ENCODE data around the gene ERRFI1.
A peak's percentile ranks its signal among the peaks of the same experiment; 100 is the strongest.

The ERRFI1 gene

GRCh38 chr1:8047112-8047511 is 21.0 kb upstream of the ERRFI1 start:
- no peak for DNase-seq
- intact Hi-C loops (cut with DNase I) = no loop called here

DNA sequence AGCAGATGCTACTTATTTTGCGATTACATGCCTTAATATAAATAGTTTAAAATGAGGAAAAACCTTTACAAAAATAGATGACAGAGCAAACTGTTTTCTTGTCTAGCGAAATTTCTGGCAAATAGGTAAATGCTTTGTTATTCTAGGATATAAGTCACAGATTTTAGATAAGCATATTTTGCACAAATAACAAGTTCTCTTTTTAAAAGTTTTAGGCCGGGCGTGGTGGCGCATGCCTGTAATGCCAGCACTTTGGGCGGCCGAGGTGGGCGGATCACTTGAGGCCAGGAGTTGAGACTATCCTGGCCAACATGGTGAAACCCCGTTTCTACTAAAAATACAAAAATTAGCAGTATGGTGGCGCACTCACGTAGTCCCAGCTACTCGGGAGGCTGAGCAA is 20.3 kb upstream of the ERRFI1 start:
- intact Hi-C loops (cut with DNase I) = no loop called here

DNA sequence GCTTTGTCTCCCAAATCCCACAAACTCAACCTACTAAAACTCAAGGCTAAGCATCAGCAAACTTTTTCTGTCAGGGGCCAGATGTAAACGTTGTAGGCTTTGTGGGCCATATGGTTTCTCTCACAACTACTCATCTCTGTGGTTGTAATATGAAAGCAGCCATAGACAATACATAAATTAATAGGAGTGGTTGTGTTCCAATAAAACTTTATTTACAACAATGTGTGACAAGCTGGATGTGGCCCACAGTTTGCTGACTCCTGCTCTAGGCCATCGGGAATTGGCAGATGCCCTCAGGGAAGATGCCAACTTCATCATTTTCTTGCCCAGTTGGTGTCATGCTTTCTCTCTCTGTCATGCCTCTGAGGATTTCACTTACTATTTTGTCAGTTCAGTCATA is 17.5 kb upstream of the ERRFI1 start:
- no peak for DNase-seq
- intact Hi-C loops (cut with DNase I) = no loop called here

More for the DNA sequence above, 20.3 kb upstream of the ERRFI1 start:
- DNase-seq = no peak

DNA sequence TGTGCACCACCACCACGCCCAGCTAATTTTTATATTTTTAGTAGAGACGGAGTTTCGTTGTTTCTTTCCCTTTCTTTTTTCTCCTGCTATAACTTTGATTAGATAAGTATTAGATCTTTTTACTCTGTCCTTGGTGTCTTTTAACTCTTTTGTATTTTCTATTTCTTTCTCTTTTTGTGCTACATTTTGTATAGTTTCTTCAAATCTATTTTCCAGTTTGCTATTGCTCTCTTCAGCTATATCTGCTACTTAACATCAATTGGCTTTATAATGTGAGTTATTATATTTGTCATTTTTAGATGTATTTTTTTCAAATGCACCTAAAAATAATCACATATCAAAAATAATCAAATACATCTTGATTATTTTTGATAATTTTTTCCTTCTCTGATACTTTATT is 16.0 kb upstream of the ERRFI1 start:
- intact Hi-C loops (cut with DNase I) = no loop called here
- no peak for DNase-seq

DNA sequence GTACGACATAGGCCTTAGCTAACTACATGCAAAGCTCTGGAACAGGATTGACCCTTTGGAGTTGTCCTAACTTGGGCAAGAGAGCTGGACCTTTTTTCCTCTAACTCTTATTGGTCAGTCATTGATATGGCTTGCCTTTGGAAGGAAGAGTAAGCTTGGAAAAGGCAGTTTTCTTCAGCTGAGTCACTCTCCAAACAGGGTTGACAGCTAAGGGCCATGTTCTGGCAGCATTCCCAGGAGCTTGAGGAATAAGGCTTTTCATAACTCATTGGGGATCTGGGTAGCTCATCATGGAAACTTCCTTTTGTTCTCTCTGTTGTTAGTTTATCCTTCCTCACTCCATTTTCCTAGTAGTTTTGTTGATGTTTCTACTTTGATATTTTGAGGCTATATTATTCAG is 14.5 kb upstream of the ERRFI1 start:
- intact Hi-C loops (cut with DNase I) = no loop called here

DNA sequence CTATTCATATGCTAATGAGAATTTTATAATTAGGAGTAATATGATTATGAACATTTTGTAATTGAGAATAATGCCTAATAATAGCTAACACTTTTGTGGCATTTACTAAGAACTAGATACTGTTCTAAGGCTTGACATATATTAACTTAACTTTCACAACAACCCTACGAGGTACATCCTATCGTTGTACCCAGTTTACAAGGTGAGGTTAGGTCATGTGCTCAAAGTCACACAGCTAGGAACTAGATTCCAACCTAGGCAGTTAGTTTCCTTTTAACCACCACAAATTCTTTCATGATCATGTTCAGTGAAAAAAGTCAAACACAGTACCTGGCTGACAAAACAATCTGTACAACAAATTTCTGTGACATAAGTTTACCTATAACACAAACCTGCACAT is 13.0 kb upstream of the ERRFI1 start:
- DNase-seq = no peak
- intact Hi-C loops (cut with DNase I) = no loop called here

More for the DNA sequence above, 14.5 kb upstream of the ERRFI1 start:
- DNase-seq = no peak

GRCh38 chr1:8035289-8035688 is 9.2 kb upstream of the ERRFI1 start:
- no peak for DNase-seq
- intact Hi-C loops (cut with DNase I) = no loop called here

- intact Hi-C loops (cut with DNase I) = no loop called here
- no peak for DNase-seq
Measured at GRCh38 chr1:8033322-8033721, 7.2 kb upstream of the ERRFI1 start.

- intact Hi-C loops (cut with DNase I) = no loop called here
Measured at GRCh38 chr1:8032366-8032910, 6.3 kb upstream of the ERRFI1 start.

DNA sequence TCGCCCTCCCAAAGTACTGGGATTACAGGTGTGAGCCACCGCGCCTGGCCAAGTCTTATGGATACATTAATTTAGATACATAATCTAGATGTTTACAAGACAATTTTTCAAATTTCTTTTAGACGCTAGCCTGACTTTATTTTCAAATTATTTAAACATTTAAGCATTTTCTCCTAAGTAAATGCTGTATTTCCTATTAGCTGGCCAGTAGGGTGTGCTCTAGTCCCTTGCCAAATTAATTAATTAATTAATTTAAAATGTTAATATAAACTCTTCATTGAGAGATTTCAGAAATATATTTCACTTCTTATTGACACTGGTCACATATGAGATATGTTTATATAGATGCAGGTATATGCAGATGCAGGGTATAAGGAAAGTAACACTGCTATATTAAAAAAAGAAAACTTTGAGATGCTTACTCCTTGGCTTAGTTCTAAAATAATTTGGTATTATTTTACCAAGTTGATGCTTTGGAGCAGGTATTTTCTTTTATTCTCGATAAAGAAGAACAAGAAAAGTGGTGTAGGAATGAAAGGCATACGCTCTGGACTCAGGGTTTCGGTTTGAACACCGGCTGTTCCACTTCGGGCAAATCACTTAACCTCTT is 5.2 kb upstream of the ERRFI1 start:
- DNase-seq = peak in 1 of 10 donors; percentile 16
- intact Hi-C loops (cut with DNase I) = loop anchor here (2.0 kb wide), 1 partner anchor 284 kb away; no protein-coding TSS in a partner anchor

More at GRCh38 chr1:8032366-8032910, 6.3 kb upstream of the ERRFI1 start:
- no peak for DNase-seq

GRCh38 chr1:8028571-8028910 is 2.4 kb upstream of the ERRFI1 start:
- intact Hi-C loops (cut with DNase I) = loop anchor here (5.0 kb wide), 1 partner anchor 66 kb away; the partner anchor contains the start of gene PARK7
- DNase-seq = no peak

GRCh38 chr1:8027748-8028570 is 1.9 kb upstream of the ERRFI1 start:
- no peak for DNase-seq
- intact Hi-C loops (cut with DNase I) = loop anchor here (5.0 kb wide), 1 partner anchor 66 kb away; the partner anchor contains the start of gene PARK7

- DNase-seq = peak in 1 of 10 donors; percentile 78
- intact Hi-C loops (cut with DNase I) = loop anchor here (5.0 kb wide), 1 partner anchor 65 kb away; the partner anchor contains the start of gene PARK7
Measured at GRCh38 chr1:8026976-8027747, 1.1 kb upstream of the ERRFI1 start.

DNA sequence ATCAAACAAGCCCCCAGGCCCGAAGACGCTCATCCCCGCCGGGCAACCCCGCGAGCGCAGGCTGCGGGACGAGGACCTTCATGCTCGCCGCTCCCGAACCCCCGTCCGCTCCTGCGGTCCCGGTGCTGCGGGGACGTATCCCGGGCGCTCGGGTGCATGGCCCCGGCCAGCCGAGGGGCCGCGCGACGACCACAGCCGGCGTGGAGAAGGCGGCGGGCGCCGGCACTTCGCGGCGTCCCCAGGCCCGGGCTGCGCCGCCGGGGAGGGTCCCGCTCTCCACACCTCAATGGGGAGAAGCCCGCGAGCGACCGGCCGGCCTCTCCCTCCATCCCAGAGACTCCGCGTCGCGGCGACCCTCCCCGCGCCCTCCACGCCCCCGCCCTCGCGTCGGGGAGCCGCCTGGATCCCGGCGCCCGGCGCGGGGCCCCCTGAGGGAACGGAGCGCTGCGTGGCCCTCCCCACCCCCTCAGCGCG is 401 bp downstream of the ERRFI1 start:
- peak in 4 of 10 donors; percentile 31 to 87 (median 70) for DNase-seq
- intact Hi-C loops (cut with DNase I) = loop anchor here (5.0 kb wide), 1 partner anchor 63 kb away; the partner anchor contains the start of gene PARK7

GRCh38 chr1:8025061-8025670 is 943 bp downstream of the ERRFI1 start:
- peak in 3 of 10 donors; percentile 18 to 75 (median 23) for DNase-seq
- intact Hi-C loops (cut with DNase I) = loop anchor here (5.0 kb wide), 1 partner anchor 63 kb away; the partner anchor contains the start of gene PARK7

DNA sequence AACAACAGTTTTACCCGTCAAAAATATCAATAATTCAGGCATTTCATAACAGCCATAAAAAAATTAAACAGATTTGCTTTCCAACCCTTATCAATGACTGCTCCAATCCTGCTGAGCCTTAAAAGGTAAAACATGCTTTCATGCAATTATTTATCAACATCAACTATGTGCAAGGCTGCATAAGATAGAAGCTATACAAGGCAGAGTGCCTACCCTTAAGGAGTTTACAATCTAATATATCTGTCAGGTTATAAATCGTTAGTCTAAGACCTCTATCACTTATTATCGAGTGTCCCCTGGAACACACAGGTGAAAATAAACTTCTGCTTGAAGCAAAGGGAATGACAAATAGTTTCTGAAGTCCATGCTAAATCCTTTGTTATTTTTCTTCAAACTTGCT is 1.8 kb downstream of the ERRFI1 start:
- DNase-seq = no peak
- intact Hi-C loops (cut with DNase I) = no loop called here

GRCh38 chr1:8023995-8024313 is 2.2 kb downstream of the ERRFI1 start:
- no peak for DNase-seq
- intact Hi-C loops (cut with DNase I) = no loop called here

- intact Hi-C loops (cut with DNase I) = no loop called here
- no peak for DNase-seq
Measured at GRCh38 chr1:8023287-8023994, 2.7 kb downstream of the ERRFI1 start.
